Activated CD4-positive, alpha-beta T cell treated with anti-CD3 and anti-CD28 coated beads for 36 hours (primary cell): ENCODE results near the gene YBEY. TPM values are rescaled to one million over a fixed set of nuclear protein-coding genes. Genes with fewer than 3 reads are reported as not detected.

Experiments used
- ATAC-seq: fragments of 200-7000 bp; cut with Tn5 transposase; one replicate; pipeline ENCODE4 v1.10.0; 2021; ENCODE audit warnings: mild to moderate bottlenecking, moderate library complexity
- CTCF ChIA-PET: fragments of 350-600 bp; sonication (Branson Sonifier 250); formaldehyde crosslinking; loops from one replicate; lab custom pipeline; 2021; ENCODE audit warnings: antibody characterized with exemption; lab: Charles Lee
- POLR2A ChIA-PET: fragments of 350-600 bp; sonication (Branson Sonifier 250); formaldehyde crosslinking; loops from one replicate; lab custom pipeline; 2021; ENCODE audit warnings: antibody characterized with exemption, inconsistent platforms; lab: Charles Lee
- DNase-seq: peaks from one replicate; pipeline ENCODE4 v3.0.0-alpha.2; 2020
- H3K27ac Mint-ChIP-seq: one replicate; pipeline ENCODE4 v1.8.0; 2021; ENCODE audit warnings: mixed read lengths
- H3K27me3 Mint-ChIP-seq: one replicate; pipeline ENCODE4 v1.8.0; 2021; ENCODE audit warnings: mixed read lengths
- H3K36me3 Mint-ChIP-seq: one replicate; pipeline ENCODE4 v1.8.0; 2021; ENCODE audit warnings: low read depth, mixed read lengths
- H3K4me1 Mint-ChIP-seq: one replicate; pipeline ENCODE4 v1.8.0; 2021; ENCODE audit warnings: mixed read lengths
- H3K4me3 Mint-ChIP-seq: one replicate; pipeline ENCODE4 v1.8.0; 2021; ENCODE audit warnings: mild to moderate bottlenecking, moderate library complexity, mixed read lengths
- H3K9me3 Mint-ChIP-seq: one replicate; pipeline ENCODE4 v1.8.0; 2021; ENCODE audit warnings: low read depth, mixed read lengths
- intact Hi-C, 2 experiments: fragments of 100-400 bp; cut with DNase I in 1 of 2; cut with micrococcal nuclease in 1 of 2; formaldehyde crosslinking; loops; one replicate each; pipeline versions ENCODE4 v1.14.2 to v1.15.1; 2022 to 2024; cut with DNase I, micrococcal nuclease
- total RNA-seq, 2 experiments: library from RNA; stranded (reverse); gene quantifications; one replicate each; pipeline ENCODE4 v1.2.3, GENCODE V29; 2021

The YBEY gene
- total RNA-seq, 2 experiments from 2014 or later: 16.9 to 20.6 TPM

GRCh38 chr21:46248827-46249226, 37.3 kb upstream of the YBEY start:
- Mint-ChIP-seq H3K4me3 (no peak overlapping the region), H3K27ac (no peak overlapping the region), H3K36me3 (peaks cover 54% of the 10 kb centered on the region), H3K4me1 (peaks cover 27% of the 10 kb centered on the region), H3K9me3 (no peaks in the 10 kb centered on the region), H3K27me3 (no peaks in the 10 kb centered on the region)
- no peak for ATAC-seq
- ChIA-PET CTCF (interaction anchor here (1.6 kb wide), 1 partner anchor 36 kb away, joined by 4 read pairs; no protein-coding TSS in a partner anchor), POLR2A (no interaction called here)
- no peak for DNase-seq
- intact Hi-C loops: no loop called here

- Mint-ChIP-seq H3K27ac (peak overlapping the region; percentile 70), H3K9me3 (no peaks in the 10 kb centered on the region), H3K36me3 (peaks cover 65% of the 10 kb centered on the region), H3K4me1 (peaks cover 39% of the 10 kb centered on the region), H3K4me3 (no peak overlapping the region), H3K27me3 (no peaks in the 10 kb centered on the region)
- ATAC-seq: no peak
- DNase-seq: no peak
- intact Hi-C loops: no loop called here
- ChIA-PET CTCF (interaction anchor here (0.6 to 1.6 kb wide), 2 partner anchors 35 to 76 kb away, joined by 4 read pairs; a partner anchor contains a TSS), POLR2A (no interaction called here)
Measured at GRCh38 chr21:46250146-46250725, 35.9 kb upstream of the YBEY start.

- no peak for DNase-seq
- Mint-ChIP-seq H3K9me3 (no peaks in the 10 kb centered on the region), H3K27ac (no peak overlapping the region), H3K27me3 (no peaks in the 10 kb centered on the region), H3K4me1 (peaks cover 39% of the 10 kb centered on the region), H3K36me3 (peaks cover 69% of the 10 kb centered on the region), H3K4me3 (no peak overlapping the region)
- intact Hi-C loops: loop anchor here in 1 of 2 experiments (1.0 to 2.0 kb wide), 2 partner anchors 24 to 71 kb away; partner anchors contain the start of genes LSS and PCNT
- ChIA-PET POLR2A (interaction anchor here (1.0 to 1.4 kb wide), 2 partner anchors 33 to 67 kb away, joined by 4 read pairs; partner anchors contain the start of genes MCM3AP and YBEY), CTCF (interaction anchor here (1.0 to 1.6 kb wide), 2 partner anchors 17 to 109 kb away, joined by 4 to 7 read pairs; no protein-coding TSS in a partner anchor)
- no peak for ATAC-seq
Measured at GRCh38 chr21:46252840-46253239, 33.3 kb upstream of the YBEY start.

- no peak overlapping the region for H3K4me3 Mint-ChIP-seq
- CTCF ChIA-PET: interaction anchor here (1.0 to 1.6 kb wide), 4 partner anchors 18 to 110 kb away, joined by 3 to 7 read pairs (median 4); no protein-coding TSS in a partner anchor
- H3K27ac Mint-ChIP-seq: peak overlapping the region; percentile 89
- peaks cover 73% of the 10 kb centered on the region for H3K36me3 Mint-ChIP-seq
- H3K4me1 Mint-ChIP-seq: peaks cover 39% of the 10 kb centered on the region
- intact Hi-C loops: loop anchor here in 1 of 2 experiments (1.0 to 2.0 kb wide), 2 partner anchors 25 to 71 kb away; partner anchors contain the start of genes LSS and PCNT
- H3K27me3 Mint-ChIP-seq: no peaks in the 10 kb centered on the region
- H3K9me3 Mint-ChIP-seq: no peaks in the 10 kb centered on the region
- ATAC-seq: peak; percentile 95
- POLR2A ChIA-PET: interaction anchor here (0.6 to 1.4 kb wide), 2 partner anchors 32 to 55 kb away, joined by 3 to 4 read pairs; partner anchors contain the start of genes MCM3AP and YBEY
- peak; percentile 72 for DNase-seq
Measured at GRCh38 chr21:46253610-46254124, 32.5 kb upstream of the YBEY start.

GRCh38 chr21:46254208-46254975, 31.8 kb upstream of the YBEY start:
- no peaks in the 10 kb centered on the region for H3K9me3 Mint-ChIP-seq
- ChIA-PET CTCF (interaction anchor here (0.6 to 1.6 kb wide), 4 partner anchors 21 to 111 kb away, joined by 3 to 7 read pairs (median 3); no protein-coding TSS in a partner anchor), POLR2A (interaction anchor here (0.6 to 1.4 kb wide), 2 partner anchors 31 to 54 kb away, joined by 3 to 4 read pairs; partner anchors contain the start of genes MCM3AP and YBEY)
- peaks cover 39% of the 10 kb centered on the region for H3K4me1 Mint-ChIP-seq
- no peak for ATAC-seq
- peaks cover 73% of the 10 kb centered on the region for H3K36me3 Mint-ChIP-seq
- no peaks in the 10 kb centered on the region for H3K27me3 Mint-ChIP-seq
- DNase-seq: no peak
- peak overlapping the region; percentile 89 for H3K27ac Mint-ChIP-seq
- H3K4me3 Mint-ChIP-seq: no peak overlapping the region
- intact Hi-C loops: no loop called here

GRCh38 chr21:46255166-46255565, 31.0 kb upstream of the YBEY start:
- H3K36me3 Mint-ChIP-seq: peaks cover 66% of the 10 kb centered on the region
- intact Hi-C loops: no loop called here
- H3K4me1 Mint-ChIP-seq: peaks cover 35% of the 10 kb centered on the region
- no peak for DNase-seq
- ChIA-PET POLR2A (no interaction called here), CTCF (interaction anchor here (0.6 to 1.4 kb wide), 3 partner anchors 11 to 108 kb away, joined by 3 read pairs; no protein-coding TSS in a partner anchor)
- H3K27ac Mint-ChIP-seq: no peak overlapping the region
- no peaks in the 10 kb centered on the region for H3K9me3 Mint-ChIP-seq
- H3K4me3 Mint-ChIP-seq: no peak overlapping the region
- no peaks in the 10 kb centered on the region for H3K27me3 Mint-ChIP-seq
- no peak for ATAC-seq

- CTCF ChIA-PET: interaction anchor here (0.5 to 0.6 kb wide), 3 partner anchors 11 to 415 kb away, joined by 3 to 4 read pairs (median 3); no protein-coding TSS in a partner anchor
- intact Hi-C loops: no loop called here
- H3K27ac Mint-ChIP-seq: no peak overlapping the region
- POLR2A ChIA-PET: no interaction called here
- DNase-seq (no peak), ATAC-seq (no peak)
- no peaks in the 10 kb centered on the region for H3K27me3 Mint-ChIP-seq
- no peak overlapping the region for H3K4me3 Mint-ChIP-seq
- no peaks in the 10 kb centered on the region for H3K9me3 Mint-ChIP-seq
- H3K4me1 Mint-ChIP-seq: peaks cover 28% of the 10 kb centered on the region
- H3K36me3 Mint-ChIP-seq: peaks cover 63% of the 10 kb centered on the region
Measured at GRCh38 chr21:46255758-46256337, 30.3 kb upstream of the YBEY start.

GRCh38 chr21:46256501-46256994, 29.6 kb upstream of the YBEY start:
- Mint-ChIP-seq H3K36me3 (peaks cover 60% of the 10 kb centered on the region), H3K9me3 (no peaks in the 10 kb centered on the region), H3K27me3 (no peaks in the 10 kb centered on the region), H3K4me3 (no peak overlapping the region), H3K27ac (no peak overlapping the region), H3K4me1 (peaks cover 24% of the 10 kb centered on the region)
- POLR2A ChIA-PET: no interaction called here
- no peak for DNase-seq
- intact Hi-C loops: no loop called here
- no peak for ATAC-seq
- CTCF ChIA-PET: interaction anchor here (0.5 to 0.6 kb wide), 2 partner anchors 294 to 414 kb away, joined by 3 to 4 read pairs; no protein-coding TSS in a partner anchor

GRCh38 chr21:46264046-46264689, 22.0 kb upstream of the YBEY start:
- ATAC-seq (no peak), DNase-seq (no peak)
- intact Hi-C loops: no loop called here
- H3K27me3 Mint-ChIP-seq: no peaks in the 10 kb centered on the region
- POLR2A ChIA-PET: no interaction called here
- H3K27ac Mint-ChIP-seq: no peak overlapping the region
- CTCF ChIA-PET: no interaction called here
- no peak overlapping the region for H3K4me3 Mint-ChIP-seq
- H3K36me3 Mint-ChIP-seq: peaks cover 38% of the 10 kb centered on the region
- H3K4me1 Mint-ChIP-seq: no peaks in the 10 kb centered on the region
- no peaks in the 10 kb centered on the region for H3K9me3 Mint-ChIP-seq

- Mint-ChIP-seq H3K36me3 (peaks cover 38% of the 10 kb centered on the region), H3K27me3 (no peaks in the 10 kb centered on the region), H3K4me1 (no peaks in the 10 kb centered on the region), H3K9me3 (no peaks in the 10 kb centered on the region), H3K27ac (no peak overlapping the region), H3K4me3 (no peak overlapping the region)
- DNase-seq: no peak
- POLR2A ChIA-PET: no interaction called here
- intact Hi-C loops: no loop called here
- no peak for ATAC-seq
- CTCF ChIA-PET: no interaction called here
Measured at GRCh38 chr21:46264690-46265144, 21.4 kb upstream of the YBEY start.
